Astrocyte (in vitro differentiated cells and primary cell): Measurements from ENCODE around the gene TRMU. TPM values are rescaled to one million over a fixed set of nuclear protein-coding genes. Genes with fewer than 3 reads are reported as not detected.
A peak's percentile ranks its signal among the peaks of the same experiment; 100 is the strongest.

ENCODE experiments used
- DNase-seq: peaks from one replicate; pipeline ENCODE4 v3.0.0-alpha.2; 2010; ENCODE audit warnings: low read depth
- FAIRE-seq: peaks from 2 replicates; lab custom pipeline; 2011; peaks lifted over from hg19 to GRCh38; lab: Jason Lieb, UNC
- H2AFZ ChIP-seq: 2 replicates; pipeline ENCODE4 v1.6.0; 2012; ENCODE audit warnings: low read depth, low read length, inconsistent platforms
- H3K27ac ChIP-seq: 2 replicates; pipeline ENCODE4 v1.5.1; 2011; ENCODE audit warnings: low read depth, low read length, inconsistent platforms
- H3K27me3 ChIP-seq: 2 replicates; pipeline ENCODE4 v1.6.0; 2011; ENCODE audit warnings: low read length, inconsistent platforms; ENCODE audit not compliant: insufficient read depth
- H3K36me3 ChIP-seq: 2 replicates; pipeline ENCODE4 v1.5.1; 2011; ENCODE audit warnings: low read length, inconsistent platforms; ENCODE audit not compliant: insufficient read depth
- H3K4me1 ChIP-seq: 2 replicates; pipeline ENCODE4 v1.5.1; 2011; ENCODE audit warnings: low read length, inconsistent platforms; ENCODE audit not compliant: insufficient read depth
- H3K4me2 ChIP-seq: 2 replicates; pipeline ENCODE4 v1.6.0; 2012; ENCODE audit warnings: low read length, inconsistent platforms
- H3K4me3 ChIP-seq: 2 replicates; pipeline ENCODE4 v1.5.1; 2011; ENCODE audit warnings: low read depth, mild to moderate bottlenecking, low read length, inconsistent platforms; ENCODE audit not compliant: insufficient read depth
- H3K79me2 ChIP-seq: 2 replicates; pipeline ENCODE4 v1.6.0; 2012; ENCODE audit warnings: mild to moderate bottlenecking, low read length, inconsistent platforms; ENCODE audit not compliant: insufficient read depth
- H3K9ac ChIP-seq: 2 replicates; pipeline ENCODE4 v1.6.0; 2012; ENCODE audit warnings: mild to moderate bottlenecking, low read length, inconsistent platforms
- H3K9me3 ChIP-seq: 2 replicates; pipeline ENCODE4 v1.5.1; 2012; ENCODE audit warnings: low read depth, mild to moderate bottlenecking, low read length, inconsistent platforms; ENCODE audit not compliant: insufficient read depth
- H4K20me1 ChIP-seq: 2 replicates; pipeline ENCODE4 v1.6.0; 2012; ENCODE audit warnings: low read length, inconsistent platforms; ENCODE audit not compliant: insufficient read depth
- H3K27ac Mint-ChIP-seq: one replicate; pipeline ENCODE4 v1.8.0; 2021; ENCODE audit warnings: mild to moderate bottlenecking, mixed read lengths; ENCODE audit not compliant: unreplicated experiment
- H3K27me3 Mint-ChIP-seq: one replicate; pipeline ENCODE4 v1.8.0; 2021; ENCODE audit warnings: low read depth, mixed read lengths; ENCODE audit not compliant: unreplicated experiment
- H3K36me3 Mint-ChIP-seq: one replicate; pipeline ENCODE4 v1.8.0; 2021; ENCODE audit warnings: low read depth, mixed read lengths; ENCODE audit not compliant: unreplicated experiment
- H3K4me1 Mint-ChIP-seq: one replicate; pipeline ENCODE4 v1.8.0; 2021; ENCODE audit warnings: low read depth, mixed read lengths; ENCODE audit not compliant: unreplicated experiment
- H3K4me3 Mint-ChIP-seq: one replicate; pipeline ENCODE4 v1.8.0; 2021; ENCODE audit warnings: mild to moderate bottlenecking, moderate library complexity, mixed read lengths; ENCODE audit not compliant: unreplicated experiment
- H3K9me3 Mint-ChIP-seq: one replicate; pipeline ENCODE4 v1.8.0; 2021; ENCODE audit warnings: mild to moderate bottlenecking, mixed read lengths; ENCODE audit not compliant: unreplicated experiment
- EZH2 ChIP-seq: IDR thresholded peaks from 2 replicates; pipeline ENCODE4 v1.6.1; 2012; ENCODE audit warnings: mild to moderate bottlenecking, low read length, inconsistent platforms; ENCODE audit not compliant: insufficient read depth
- total RNA-seq: library from RNA; stranded (reverse); gene quantifications from 2 replicates; pipeline ENCODE4 v1.2.1, GENCODE V29; 2021
- TF ChIP-seq, protein P1 (sequence below): IDR thresholded peaks from 2 replicates; pipeline ENCODE4 v1.5.1; 2011; ENCODE audit warnings: low read depth, mild to moderate bottlenecking, inconsistent platforms, low read length, moderate library complexity; ENCODE audit not compliant: insufficient read depth

TRMU gene
- total RNA-seq, 1 donor from 2014 or later, result 33.4 TPM

DNA sequence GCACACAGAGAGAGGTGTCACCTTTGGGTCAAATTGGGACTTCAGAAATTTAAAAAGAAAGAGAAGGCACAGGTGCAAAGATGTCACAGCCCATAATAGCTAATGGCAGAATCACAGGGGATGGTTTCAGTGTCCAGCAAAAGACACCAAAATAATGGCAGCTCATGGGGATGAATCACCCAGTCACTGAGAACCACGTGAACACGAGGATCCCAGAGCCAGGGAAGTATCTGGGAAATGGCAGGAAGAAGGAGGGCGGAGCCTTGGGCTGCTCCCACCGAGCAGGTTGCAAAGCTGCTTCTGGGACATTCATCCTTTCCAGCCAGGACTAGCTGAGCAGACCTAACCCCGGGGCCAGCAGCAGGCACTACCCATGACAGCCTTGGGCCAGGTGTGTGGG is 45.6 kb downstream of the TRMU start:
- H3K79me2 ChIP-seq, result no peaks in the 10 kb centered on the region
- H4K20me1 ChIP-seq, result no peaks in the 10 kb centered on the region
- no peaks in the 10 kb centered on the region for H3K9me3 ChIP-seq
- peaks cover 5% of the 10 kb centered on the region for H3K27me3 ChIP-seq
- no peak for FAIRE-seq
- no peak overlapping the region for H3K4me3 ChIP-seq
- Mint-ChIP-seq H3K27ac (no peak overlapping the region), H3K9me3 (peaks cover 9% of the 10 kb centered on the region), H3K27me3 (peaks cover 9% of the 10 kb centered on the region), H3K4me1 (peaks cover 5% of the 10 kb centered on the region), H3K4me3 (no peak overlapping the region), H3K36me3 (peaks cover 41% of the 10 kb centered on the region)
- no peak overlapping the region for H3K4me2 ChIP-seq
- TF ChIP-seq, protein P1, sequence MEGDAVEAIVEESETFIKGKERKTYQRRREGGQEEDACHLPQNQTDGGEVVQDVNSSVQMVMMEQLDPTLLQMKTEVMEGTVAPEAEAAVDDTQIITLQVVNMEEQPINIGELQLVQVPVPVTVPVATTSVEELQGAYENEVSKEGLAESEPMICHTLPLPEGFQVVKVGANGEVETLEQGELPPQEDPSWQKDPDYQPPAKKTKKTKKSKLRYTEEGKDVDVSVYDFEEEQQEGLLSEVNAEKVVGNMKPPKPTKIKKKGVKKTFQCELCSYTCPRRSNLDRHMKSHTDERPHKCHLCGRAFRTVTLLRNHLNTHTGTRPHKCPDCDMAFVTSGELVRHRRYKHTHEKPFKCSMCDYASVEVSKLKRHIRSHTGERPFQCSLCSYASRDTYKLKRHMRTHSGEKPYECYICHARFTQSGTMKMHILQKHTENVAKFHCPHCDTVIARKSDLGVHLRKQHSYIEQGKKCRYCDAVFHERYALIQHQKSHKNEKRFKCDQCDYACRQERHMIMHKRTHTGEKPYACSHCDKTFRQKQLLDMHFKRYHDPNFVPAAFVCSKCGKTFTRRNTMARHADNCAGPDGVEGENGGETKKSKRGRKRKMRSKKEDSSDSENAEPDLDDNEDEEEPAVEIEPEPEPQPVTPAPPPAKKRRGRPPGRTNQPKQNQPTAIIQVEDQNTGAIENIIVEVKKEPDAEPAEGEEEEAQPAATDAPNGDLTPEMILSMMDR, result no peak
- no peak for TF ChIP-seq EZH2
- H3K36me3 ChIP-seq, result no peaks in the 10 kb centered on the region
- H3K27ac ChIP-seq, result no peak overlapping the region
- no peak overlapping the region for H3K9ac ChIP-seq
- peak; percentile 13 for DNase-seq
- H2AFZ ChIP-seq, result no peak overlapping the region
- peaks cover 7% of the 10 kb centered on the region for H3K4me1 ChIP-seq

DNA sequence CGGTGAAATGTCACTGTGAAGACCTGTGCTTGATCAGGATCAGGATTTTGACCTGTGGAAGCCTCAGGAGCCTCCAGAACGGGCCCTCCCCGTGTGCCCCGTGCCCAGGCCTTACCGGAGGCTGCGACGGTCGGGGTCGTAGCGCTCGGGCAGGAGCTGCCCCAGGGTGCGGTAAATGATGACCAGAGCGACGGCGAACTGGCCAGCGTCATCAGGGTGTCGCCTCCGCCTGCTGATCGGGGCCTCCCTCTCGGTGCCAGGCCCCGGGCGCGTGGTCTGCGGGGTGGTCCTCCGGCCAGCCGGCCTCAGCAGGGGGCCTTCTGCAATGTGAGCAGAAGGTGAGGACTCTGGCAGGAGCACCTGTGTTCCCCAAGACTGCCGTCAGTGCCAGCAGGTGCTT is 46.2 kb downstream of the TRMU start:
- no peak overlapping the region for H3K27ac Mint-ChIP-seq
- FAIRE-seq, result no peak
- Histone ChIP-seq H3K79me2 (no peaks in the 10 kb centered on the region), H3K27ac (no peak overlapping the region), H2AFZ (no peak overlapping the region), H4K20me1 (no peaks in the 10 kb centered on the region), H3K4me3 (no peak overlapping the region), H3K27me3 (peaks cover 5% of the 10 kb centered on the region), H3K4me1 (peaks cover 7% of the 10 kb centered on the region), H3K4me2 (no peak overlapping the region), H3K9me3 (no peaks in the 10 kb centered on the region), H3K9ac (no peak overlapping the region), H3K36me3 (no peaks in the 10 kb centered on the region)
- H3K4me3 Mint-ChIP-seq, result no peak overlapping the region
- H3K27me3 Mint-ChIP-seq, result peaks cover 9% of the 10 kb centered on the region
- no peak for DNase-seq
- peaks cover 5% of the 10 kb centered on the region for H3K9me3 Mint-ChIP-seq
- peaks cover 5% of the 10 kb centered on the region for H3K4me1 Mint-ChIP-seq
- TF ChIP-seq, protein P1, result no peak
- TF ChIP-seq EZH2, result no peak
- peaks cover 37% of the 10 kb centered on the region for H3K36me3 Mint-ChIP-seq

DNA sequence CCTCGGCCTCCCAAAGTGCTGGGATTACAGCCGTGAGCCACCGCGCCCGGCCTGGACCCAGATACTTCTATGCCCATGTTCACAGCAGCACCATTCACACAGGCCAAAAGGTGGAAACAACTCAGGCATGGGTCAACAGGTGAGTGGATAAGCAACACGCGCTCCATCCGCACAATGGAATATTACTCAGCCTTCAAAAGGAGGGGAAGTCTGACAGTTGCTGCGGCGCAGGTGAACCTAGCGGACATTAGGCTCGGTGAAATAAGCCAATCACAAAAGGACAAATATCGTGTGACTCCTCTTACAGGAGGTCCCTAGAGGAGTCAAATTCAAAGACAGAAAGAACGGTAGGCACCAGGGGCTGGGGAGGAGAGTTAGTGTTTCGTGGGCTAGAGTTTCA is 47.0 kb downstream of the TRMU start:
- no peaks in the 10 kb centered on the region for H4K20me1 ChIP-seq
- H3K4me1 Mint-ChIP-seq, result peaks cover 3% of the 10 kb centered on the region
- H3K27me3 Mint-ChIP-seq, result peaks cover 9% of the 10 kb centered on the region
- no peak for FAIRE-seq
- no peak overlapping the region for H3K27ac ChIP-seq
- H3K36me3 Mint-ChIP-seq, result peaks cover 30% of the 10 kb centered on the region
- H3K9ac ChIP-seq, result no peak overlapping the region
- DNase-seq, result no peak
- H3K79me2 ChIP-seq, result no peaks in the 10 kb centered on the region
- no peaks in the 10 kb centered on the region for H3K9me3 ChIP-seq
- no peak overlapping the region for H2AFZ ChIP-seq
- H3K27ac Mint-ChIP-seq, result no peak overlapping the region
- H3K4me1 ChIP-seq, result peaks cover 5% of the 10 kb centered on the region
- no peaks in the 10 kb centered on the region for H3K36me3 ChIP-seq
- peaks cover 5% of the 10 kb centered on the region for H3K27me3 ChIP-seq
- no peak overlapping the region for H3K4me3 ChIP-seq
- TF ChIP-seq, protein P1, result no peak
- TF ChIP-seq EZH2, result no peak
- peaks cover under 1% of the 10 kb centered on the region for H3K9me3 Mint-ChIP-seq
- no peak overlapping the region for H3K4me3 Mint-ChIP-seq
- no peak overlapping the region for H3K4me2 ChIP-seq
